K562 (cell line): ENCODE data around the gene GALNT9. TPM values are rescaled to one million over a fixed set of nuclear protein-coding genes. Genes with fewer than 3 reads are reported as not detected.

Source experiments
- ATAC-seq: fragments of 200-7000 bp; cut with Tn5 transposase; 3 replicates; pipeline ENCODE4 v1.9.1; 2020; ENCODE audit warnings: moderate library complexity
- BruUV-seq: library from RNA; stranded (reverse); fragments of 400-500 nt; replicated peaks from 2 replicates; lab custom pipeline; 2021; lab: Mats Ljungman, UMichigan
- CTCF ChIA-PET: fragments of 300-600 bp; formaldehyde crosslinking; extraction: SDS; loops from one replicate; lab custom pipeline; 2021; ENCODE audit warnings: low intra/inter-chr PET ratio; lab: Yijun Ruan, JAX
- POLR2A ChIA-PET: fragments of 300-600, 350-650 bp; sonication (Branson Sonifier 250); formaldehyde crosslinking; extraction: SDS; loops from one replicate; lab custom pipeline; 2021; ENCODE audit warnings: antibody characterized with exemption, inconsistent platforms; lab: Yijun Ruan, JAX
- DNase-seq, 4 experiments: peaks; one replicate each; pipeline versions ENCODE4 v3.0.0 to v3.0.0-alpha.2; 2011 to 2018; ENCODE audit warnings: low spot score in 3 of 4, mixed read lengths in 3 of 4; ENCODE audit errors: extremely low read depth in 1 of 4
- FAIRE-seq: peaks from 2 replicates; lab custom pipeline; 2011; peaks lifted over from hg19 to GRCh38; lab: Jason Lieb, UNC
- H2AFZ ChIP-seq: 2 replicates; pipeline ENCODE4 v1.6.0; 2011; ENCODE audit warnings: low read depth, low read length, control low read depth, inconsistent platforms
- H3K27ac ChIP-seq: fragments of 200-600 bp; 3 replicates; pipeline ENCODE4 v1.8.0; 2011; ENCODE audit warnings: low read depth, mild to moderate bottlenecking, control low read depth, inconsistent platforms, low read length, moderate library complexity, mixed read lengths; ENCODE audit errors: extremely low read depth
- H3K27me3 ChIP-seq, 2 experiments: fragments of 300-600 bp in 1 of 2; 2 replicates in 1 of 2; 3 replicates in 1 of 2; pipeline versions ENCODE4 v1.6.0 to v1.8.0; 2011; ENCODE audit warnings: inconsistent platforms in 2 of 2, low read length in 2 of 2, mild to moderate bottlenecking in 1 of 2, mixed read lengths in 1 of 2, moderate library complexity in 1 of 2; ENCODE audit not compliant: control insufficient read depth in 2 of 2, insufficient read depth in 2 of 2
- H3K36me3 ChIP-seq: fragments of 300-600 bp; 3 replicates; pipeline ENCODE4 v1.8.0; 2011; ENCODE audit warnings: mild to moderate bottlenecking, low read length, inconsistent platforms; ENCODE audit not compliant: control insufficient read depth, insufficient read depth
- H3K4me1 ChIP-seq, 2 experiments: fragments of 200-600 bp in 1 of 2; replicated peaks in 1 of 2; 2 replicates in 1 of 2; 3 replicates in 1 of 2; pipeline versions ENCODE4 v1.5.1 to v1.8.0; 2011; ENCODE audit warnings: inconsistent platforms in 2 of 2, low read length in 2 of 2, mild to moderate bottlenecking in 1 of 2, mixed read lengths in 1 of 2, moderate library complexity in 1 of 2; ENCODE audit not compliant: control insufficient read depth in 2 of 2, insufficient read depth in 2 of 2
- H3K4me2 ChIP-seq: 2 replicates; pipeline ENCODE4 v1.6.1; 2011; ENCODE audit warnings: low read length, control low read depth, inconsistent platforms, mixed read lengths; ENCODE audit not compliant: insufficient read depth
- H3K4me3 ChIP-seq: fragments of 200-600 bp; sonication (generic), shearing (Covaris generic); 2 replicates; pipeline ENCODE4 v1.5.1; 2016; ENCODE audit warnings: control low read depth, inconsistent platforms
- H3K79me2 ChIP-seq: fragments of 200-600 bp; 3 replicates; pipeline ENCODE4 v1.8.0; 2011; ENCODE audit warnings: low read length, inconsistent platforms; ENCODE audit not compliant: control insufficient read depth, insufficient read depth
- H3K9ac ChIP-seq, 2 experiments: 2 replicates each; pipeline versions ENCODE4 v1.6.0 to v1.6.1; 2011; ENCODE audit warnings: low read depth in 2 of 2, low read length in 2 of 2, control low read depth in 1 of 2, inconsistent platforms in 1 of 2, mild to moderate bottlenecking in 1 of 2, mixed read lengths in 1 of 2; ENCODE audit not compliant: insufficient read depth in 1 of 2
- H3K9me1 ChIP-seq: one replicate; pipeline ENCODE4 v1.6.0; 2011; ENCODE audit warnings: inconsistent platforms, mild to moderate bottlenecking, low read length, moderate library complexity; ENCODE audit not compliant: control insufficient read depth, insufficient read depth
- H3K9me3 ChIP-seq: replicated peaks from 2 replicates; pipeline ENCODE4 v1.5.1; 2011; ENCODE audit warnings: low read depth, low read length, inconsistent platforms; ENCODE audit not compliant: control insufficient read depth, insufficient read depth
- H4K20me1 ChIP-seq: replicated peaks from 2 replicates; pipeline ENCODE4 v1.6.1; 2011; ENCODE audit warnings: low read length, inconsistent platforms, mixed read lengths; ENCODE audit not compliant: control insufficient read depth, insufficient read depth
- ARID1B ChIP-seq: fragments of 450-650 bp; IDR thresholded peaks from 2 replicates; pipeline ENCODE4 v1.6.1; 2016; ENCODE audit warnings: antibody characterized with exemption, mild to moderate bottlenecking, inconsistent platforms
- ETV1 ChIP-seq: fragments of 450-650 bp; conservative IDR thresholded peaks from 2 replicates; pipeline ENCODE4 v1.6.1; 2016; ENCODE audit warnings: missing genetic modification characterization, control low read depth, low read depth, missing compliant biosample characterization
- POLR2A ChIP-seq: fragments of 450-650 bp; conservative IDR thresholded peaks from 2 replicates; pipeline ENCODE4 v1.6.1; 2016
- ZNF165 ChIP-seq: fragments of 250-450 bp; sonication (Bioruptor Pico); IDR thresholded peaks from 2 replicates; pipeline ENCODE4 v1.4.0; 2020; ENCODE audit warnings: borderline replicate concordance
- ZNF274 ChIP-seq: IDR thresholded peaks from 2 replicates; pipeline ENCODE4 v1.6.1; 2011; ENCODE audit warnings: low read depth, mild to moderate bottlenecking, low read length, moderate library complexity, borderline replicate concordance
- WGBS: fragments of 100-300 bp; shearing (Covaris generic); methylation state at CpG from one replicate; pipeline ENCODE4 v1.1.6; 2016; ENCODE audit warnings: low coverage, mixed read lengths; ENCODE audit not compliant: insufficient coverage; ENCODE audit errors: missing lambda C conversion rate; 5-methylcytosine and 5-hydroxymethylcytosine counted together
- in situ Hi-C: fragments of 300-500 bp; cut with MboI; formaldehyde crosslinking; loops from 4 replicates; pipeline ENCODE4 v1.15.0; 2018; ENCODE audit warnings: inconsistent platforms, mixed read lengths
- intact Hi-C: fragments of 100-400 bp; cut with micrococcal nuclease; formaldehyde crosslinking; loops from 2 replicates; pipeline ENCODE4 v1.14.2; 2022
- polyA plus RNA-seq, 8 experiments: library from polyadenylated mRNA; depleted of rRNA in 4 of 8; stranded (reverse) in 5 of 8; unstranded in 3 of 8; fragments of >200 nt; fragmentation: Nextera tagmentation in 2 of 8; fragmentation: Illumina TruSeq in 1 of 8; extraction: Ambion mirVana in 2 of 8; extraction: Trizol in 1 of 8; gene quantifications; 2 replicates each; pipeline versions ENCODE4 v1.2.1 to v1.2.3, GENCODE V29; 2011 to 2014; ENCODE audit warnings: inconsistent platforms in 1 of 8, missing spikeins in 1 of 8
- total RNA-seq, 7 experiments: library from RNA; depleted of rRNA in 6 of 7; stranded (reverse); fragments of >200 nt in 6 of 7; fragmentation: Illumina TruSeq in 2 of 7; extraction: Trizol in 2 of 7; gene quantifications; 2 replicates each; pipeline versions ENCODE4 v1.2.1 to v1.2.3, GENCODE V29; 2011 to 2021; ENCODE audit warnings: low replicate concordance in 1 of 7
- TF ChIP-seq, protein P1 (sequence below): sonication (generic); formaldehyde crosslinking; IDR thresholded peaks from 2 replicates; pipeline ENCODE4 v1.8.1; 2023; ENCODE audit warnings: mild to moderate bottlenecking, missing genetic modification reagents

Gene GALNT9
- total and polyA plus RNA-seq, 9 of the 15 experiments (the other 6 are each of a cell fraction or from before 2014, with no cell fraction given) = not detected

DNA sequence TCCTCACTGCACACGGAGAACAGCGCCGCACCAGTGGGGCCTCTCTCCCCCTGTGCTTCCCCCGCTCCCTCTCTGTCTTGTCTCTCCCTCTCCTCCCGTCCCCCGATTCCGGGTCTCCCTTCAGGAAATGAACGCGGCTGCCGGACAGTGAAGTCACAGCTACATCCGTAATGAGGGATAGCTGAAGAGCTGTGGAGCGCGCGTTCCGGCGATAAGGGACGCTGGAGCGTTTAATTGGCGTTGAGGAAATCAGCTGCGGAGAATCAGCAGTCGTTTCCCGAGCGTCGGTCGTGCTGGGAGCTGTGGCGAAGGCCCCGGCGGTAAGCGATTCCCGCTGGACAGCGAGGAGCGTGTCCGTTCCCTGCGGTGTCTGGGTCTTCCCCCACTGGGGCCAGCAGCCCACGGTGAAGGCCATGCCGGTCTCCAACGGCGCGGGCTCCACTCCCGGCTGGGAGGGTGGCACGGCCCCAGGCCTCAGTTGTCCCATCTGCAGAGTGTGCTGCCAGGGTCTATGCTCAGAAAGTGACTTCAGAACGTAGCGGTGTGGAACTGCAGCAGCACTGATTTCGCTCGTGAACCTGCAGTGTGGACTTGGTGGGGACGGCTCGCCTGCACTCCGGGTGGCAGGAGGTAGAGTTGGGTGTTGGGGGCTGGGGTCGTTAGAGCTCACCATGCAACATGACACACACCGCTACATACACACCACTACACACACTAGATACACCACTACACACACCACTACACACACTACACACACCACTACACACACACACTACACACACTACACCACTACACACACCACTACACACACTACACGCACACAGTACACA is 174.2 kb downstream of the GALNT9 start:
- CTCF ChIA-PET = no interaction called here
- H3K4me3 ChIP-seq = no peak overlapping the region
- DNase-seq (no peak), FAIRE-seq (no peak), ATAC-seq (no peak)
- peaks cover 0 to 40% of the 10 kb centered on the region in 2 experiments; a peak in 2 of 5 replicates for H3K4me1 ChIP-seq
- no peak for TF ChIP-seq ARID1B
- TF ChIP-seq POLR2A = no peak
- TF ChIP-seq, protein P1, sequence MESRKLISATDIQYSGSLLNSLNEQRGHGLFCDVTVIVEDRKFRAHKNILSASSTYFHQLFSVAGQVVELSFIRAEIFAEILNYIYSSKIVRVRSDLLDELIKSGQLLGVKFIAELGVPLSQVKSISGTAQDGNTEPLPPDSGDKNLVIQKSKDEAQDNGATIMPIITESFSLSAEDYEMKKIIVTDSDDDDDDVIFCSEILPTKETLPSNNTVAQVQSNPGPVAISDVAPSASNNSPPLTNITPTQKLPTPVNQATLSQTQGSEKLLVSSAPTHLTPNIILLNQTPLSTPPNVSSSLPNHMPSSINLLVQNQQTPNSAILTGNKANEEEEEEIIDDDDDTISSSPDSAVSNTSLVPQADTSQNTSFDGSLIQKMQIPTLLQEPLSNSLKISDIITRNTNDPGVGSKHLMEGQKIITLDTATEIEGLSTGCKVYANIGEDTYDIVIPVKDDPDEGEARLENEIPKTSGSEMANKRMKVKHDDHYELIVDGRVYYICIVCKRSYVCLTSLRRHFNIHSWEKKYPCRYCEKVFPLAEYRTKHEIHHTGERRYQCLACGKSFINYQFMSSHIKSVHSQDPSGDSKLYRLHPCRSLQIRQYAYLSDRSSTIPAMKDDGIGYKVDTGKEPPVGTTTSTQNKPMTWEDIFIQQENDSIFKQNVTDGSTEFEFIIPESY (CRISPR knock-in tag) = peak; percentile 92
- no peak for TF ChIP-seq ETV1 (tag)
- TF ChIP-seq ZNF165 (CRISPR knock-in tag) = no peak
- TF ChIP-seq ZNF274 = no peak
- no peak overlapping the region for H3K27ac ChIP-seq
- in situ Hi-C loops = no loop called here
- H2AFZ ChIP-seq = no peak overlapping the region
- no peaks in the 10 kb centered on the region; a peak in 1 of 5 replicates for H3K27me3 ChIP-seq
- no peaks in the 10 kb centered on the region for H3K9me1 ChIP-seq
- 94% methylated on average over 29 of the region's 51 CpGs for WGBS
- H3K4me2 ChIP-seq = no peak overlapping the region
- H3K9ac ChIP-seq = no peak overlapping the region
- no TSS peak for BruUV-seq
- intact Hi-C loops = loop anchor here (10.0 kb wide), 2 partner anchors 60 to 260 kb away; no protein-coding TSS in a partner anchor
- H3K36me3 ChIP-seq = peaks cover 48% of the 10 kb centered on the region
- no peaks in the 10 kb centered on the region; the same call in 1 of the 2 replicates for H4K20me1 ChIP-seq
- peaks cover 23% of the 10 kb centered on the region for H3K9me3 ChIP-seq
- H3K79me2 ChIP-seq = no peaks in the 10 kb centered on the region
- POLR2A ChIA-PET = interaction anchor here (0.7 kb wide), 1 partner anchor 979 kb away, joined by 4 read pairs; no protein-coding TSS in a partner anchor
